SK-N-MC (cell line): ENCODE data around the gene ADCY2.

Source experiments
- EZH2 ChIP-seq: fragments of 200-600 bp; sonication (generic); IDR thresholded peaks from one replicate; pipeline ENCODE4 v1.6.1; 2017; ENCODE audit warnings: antibody characterized with exemption
- FOXP2 ChIP-seq: optimal IDR thresholded peaks from 2 replicates; pipeline ENCODE3; 2011; ENCODE audit warnings: mild to moderate bottlenecking, moderate library complexity; ENCODE audit not compliant: insufficient read depth; ENCODE audit errors: extremely low read length, control extremely low read depth
- POLR2AphosphoS5 ChIP-seq: IDR thresholded peaks from 2 replicates; pipeline ENCODE4 v1.6.1; 2012; ENCODE audit warnings: mild to moderate bottlenecking, low read depth, low read length, borderline replicate concordance

DNA sequence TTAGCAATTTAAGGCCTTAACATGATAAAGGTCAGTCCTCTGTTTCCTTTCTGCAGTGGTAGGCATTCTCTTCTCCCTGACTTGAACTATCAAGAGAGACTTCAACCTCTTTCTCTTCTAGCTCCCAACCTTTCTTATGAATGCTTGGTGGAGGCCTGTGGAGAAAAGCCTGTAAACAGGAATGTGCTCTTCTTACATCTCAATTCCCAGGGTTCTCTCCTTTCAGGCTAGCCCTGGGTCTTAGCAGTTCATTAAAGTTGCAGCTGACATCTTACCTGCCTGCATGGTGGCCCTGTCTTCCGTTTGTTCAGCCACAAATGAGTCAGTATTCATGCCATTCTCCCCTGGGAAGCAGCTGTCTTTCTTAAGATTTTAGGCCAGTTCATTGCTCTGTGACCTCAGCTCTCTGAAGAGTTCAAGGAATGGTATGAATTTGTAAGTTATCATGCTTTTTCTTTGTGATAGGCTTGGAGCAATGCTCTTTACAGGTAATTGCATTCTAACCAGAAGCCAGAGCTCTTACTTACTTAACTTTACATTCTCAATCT lies 77.8 kb downstream of the ADCY2 start:
- TF ChIP-seq POLR2AphosphoS5 (no peak), EZH2 (no peak), FOXP2 (no peak)
